HG02763 (cell line): ENCODE measurements around the gene KLHL13.
"Not testable (repeated sequence)": the region's sequence is repeated elsewhere in the genome, so short reads cannot be mapped to it uniquely, and the experiment has no call there.

Experiments
- ATAC-seq: cut with Tn5 transposase; IDR thresholded peaks from one replicate; pipeline ENCODE4 v1.9.1; 2021; ENCODE audit warnings: mild to moderate bottlenecking, moderate library complexity; ENCODE audit not compliant: unreplicated experiment

Gene KLHL13

GRCh38 chrX:117995378-117995777 is 121.2 kb downstream of the KLHL13 start:
- ATAC-seq, result no peak

DNA sequence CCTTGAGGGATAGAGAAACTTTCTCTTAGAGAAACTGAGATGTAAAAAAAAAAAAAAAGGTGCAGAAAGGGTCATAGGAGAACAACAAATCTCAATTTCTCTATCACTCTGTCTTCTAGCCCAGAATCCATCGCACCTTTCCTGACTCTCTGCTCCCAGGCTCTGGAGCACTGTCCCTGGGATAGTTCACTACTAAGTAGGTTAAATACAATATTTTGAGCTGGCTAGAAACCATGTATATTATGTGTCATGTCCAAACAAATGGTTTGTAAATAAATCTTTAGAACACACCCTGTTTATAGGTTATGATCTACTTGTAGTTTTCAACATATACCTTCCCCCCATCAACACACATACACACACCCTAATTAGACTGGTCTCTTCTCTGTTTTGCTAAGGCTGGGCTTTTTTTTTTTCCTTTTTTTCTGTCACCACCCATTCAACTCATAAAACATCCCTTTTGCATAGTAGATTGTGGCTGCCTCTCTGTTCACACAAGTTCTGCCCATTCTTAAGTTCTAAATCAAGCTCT is 124.4 kb downstream of the KLHL13 start:
- ATAC-seq, result no peak

DNA sequence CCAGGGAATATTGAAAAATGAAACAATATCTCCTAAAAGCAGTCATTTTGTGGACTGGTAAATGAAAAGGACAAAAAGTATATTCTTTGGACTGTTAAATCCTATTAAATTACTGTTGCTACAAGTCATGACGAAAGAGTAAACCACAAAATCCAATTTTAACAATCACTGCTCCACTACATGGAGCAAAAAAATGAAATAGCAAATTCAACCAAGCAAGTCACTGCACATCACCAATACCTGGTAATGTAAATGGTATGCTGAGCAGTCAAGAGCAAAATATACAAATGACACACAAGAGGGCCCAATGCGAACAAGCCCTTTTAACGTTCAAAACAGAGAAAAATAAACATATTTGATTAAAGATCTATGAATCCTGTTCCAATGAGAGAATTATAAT is 126.2 kb downstream of the KLHL13 start:
- ATAC-seq, result no peak

GRCh38 chrX:117989512-117989911 is 127.1 kb downstream of the KLHL13 start:
- ATAC-seq, result no peak

GRCh38 chrX:117987373-117987772 is 129.2 kb downstream of the KLHL13 start:
- no peak for ATAC-seq

DNA sequence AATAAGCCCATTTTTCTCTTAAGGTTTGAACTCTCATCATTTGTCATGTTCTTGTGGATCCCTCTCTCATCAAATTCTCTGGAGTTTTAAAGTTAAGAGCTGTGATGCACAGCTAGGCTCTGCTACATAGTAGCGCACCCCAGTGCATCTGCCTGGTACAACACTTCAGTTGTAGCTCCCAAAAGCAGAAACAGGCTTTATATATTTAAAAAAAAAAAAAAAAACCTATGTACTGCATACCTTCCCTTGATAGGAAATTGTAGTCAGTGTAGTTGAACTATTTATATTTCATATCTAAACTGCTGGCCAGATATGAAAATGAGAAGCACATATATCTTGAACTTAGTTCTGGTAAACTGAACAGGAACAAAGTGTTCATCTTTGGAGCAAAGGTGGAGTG is 131.4 kb downstream of the KLHL13 start:
- ATAC-seq, result no peak

DNA sequence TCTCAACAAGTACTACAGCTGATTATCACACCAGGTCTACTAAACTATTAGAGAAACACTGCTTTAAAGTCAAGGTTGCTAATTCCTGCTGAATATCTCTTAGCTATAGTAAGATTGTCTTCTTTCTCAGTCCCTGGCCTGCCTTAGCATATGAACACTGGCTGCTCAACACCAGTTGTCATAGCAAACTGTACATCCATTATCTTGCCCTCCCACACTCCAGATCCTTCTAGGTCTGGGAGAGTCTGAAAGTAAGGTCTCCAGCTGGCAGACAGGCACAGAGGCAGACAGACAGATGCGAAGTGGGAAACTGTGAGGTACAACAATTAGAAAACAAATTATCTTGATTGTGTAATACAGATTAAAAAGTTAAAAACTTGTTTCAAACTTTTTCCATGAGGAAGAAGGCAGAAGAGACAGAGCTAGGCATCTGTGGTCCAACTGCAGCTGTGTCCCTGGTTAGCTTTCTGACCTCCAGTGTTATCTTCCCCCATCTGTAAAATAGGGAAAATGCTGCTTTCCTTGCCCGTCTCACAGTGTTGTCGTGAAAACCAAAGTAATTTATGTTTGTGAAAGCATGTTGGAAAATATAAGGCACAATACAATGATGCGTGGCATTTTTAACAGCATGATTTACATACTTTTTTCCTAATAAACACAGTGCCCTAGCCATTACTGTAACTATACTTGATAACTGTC is 133.8 kb downstream of the KLHL13 start:
- no peak for ATAC-seq

GRCh38 chrX:117978402-117978801 is 138.2 kb downstream of the KLHL13 start:
- no peak for ATAC-seq

DNA sequence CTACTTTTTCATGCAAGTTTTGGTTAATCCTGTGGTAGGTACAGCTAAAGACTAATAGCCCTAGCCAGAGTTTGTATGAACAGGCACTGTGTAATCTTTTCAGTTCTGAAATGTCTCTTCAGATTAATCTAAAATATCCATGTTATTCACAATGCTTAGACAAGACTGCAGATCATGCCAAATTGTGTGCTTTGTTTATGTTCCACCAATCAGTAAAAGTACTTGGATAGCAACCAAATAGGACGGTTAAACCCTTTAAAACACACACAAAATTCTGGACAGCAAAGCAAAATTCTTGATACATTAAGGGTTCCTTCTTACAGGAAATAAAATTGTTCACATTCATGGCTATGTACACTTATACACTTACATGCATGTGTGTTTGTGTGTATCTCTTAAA is 139.1 kb downstream of the KLHL13 start:
- ATAC-seq, result no peak

DNA sequence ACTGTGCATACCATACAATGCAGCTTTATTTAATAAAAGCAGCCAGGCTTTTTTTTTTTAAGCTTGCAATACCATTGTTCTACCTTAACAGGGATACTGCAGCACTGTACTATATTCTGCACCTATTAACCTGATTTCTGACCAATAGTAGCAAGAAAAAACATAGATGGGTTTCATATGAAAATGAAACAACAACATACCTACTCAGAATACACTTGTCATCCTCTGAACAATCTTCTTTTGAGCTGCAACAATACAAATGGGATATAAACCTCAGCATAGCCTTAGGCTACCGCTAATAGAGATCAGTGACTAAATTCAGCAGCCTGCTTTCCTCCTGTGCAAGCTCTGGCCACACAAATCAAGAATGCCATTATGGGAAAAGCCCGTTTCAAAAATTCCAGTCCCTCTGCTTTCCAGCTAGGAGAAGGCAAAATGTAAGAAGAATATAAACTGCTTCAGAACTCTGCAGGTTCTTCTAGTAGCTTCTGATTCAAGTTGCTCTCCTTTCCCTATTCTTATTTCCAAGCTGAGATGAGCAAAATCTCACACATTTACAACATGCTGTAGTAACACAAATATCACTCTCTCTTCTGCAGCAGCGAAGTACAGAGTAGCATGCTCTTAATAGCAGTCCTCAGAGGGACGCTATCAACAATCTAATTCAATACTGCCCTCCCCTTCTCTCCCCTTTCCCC is 143.4 kb downstream of the KLHL13 start:
- no peak for ATAC-seq

- no peak for ATAC-seq
Observed at GRCh38 chrX:117972711-117973109, 143.9 kb downstream of the KLHL13 start.

DNA sequence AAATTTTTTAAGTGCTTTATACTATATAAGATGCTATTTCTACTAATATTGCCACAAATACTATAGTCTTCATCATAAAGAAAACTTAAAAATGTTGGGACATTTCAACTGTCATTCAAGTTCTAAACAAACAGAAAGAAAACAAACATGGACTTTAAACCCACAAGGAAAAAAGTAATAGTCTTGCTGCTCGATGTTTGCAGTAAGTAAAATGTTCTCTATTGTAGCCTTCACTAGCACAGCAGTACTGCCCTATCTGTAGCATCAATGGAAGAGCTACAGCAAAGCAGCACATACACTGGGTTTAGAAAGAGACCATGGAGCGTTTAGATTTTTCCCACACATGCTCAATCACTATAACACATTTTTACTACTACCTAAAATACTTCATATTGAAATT is 146.8 kb downstream of the KLHL13 start:
- no peak for ATAC-seq

- no peak for ATAC-seq
Observed at GRCh38 chrX:117969328-117969727, 147.3 kb downstream of the KLHL13 start.

DNA sequence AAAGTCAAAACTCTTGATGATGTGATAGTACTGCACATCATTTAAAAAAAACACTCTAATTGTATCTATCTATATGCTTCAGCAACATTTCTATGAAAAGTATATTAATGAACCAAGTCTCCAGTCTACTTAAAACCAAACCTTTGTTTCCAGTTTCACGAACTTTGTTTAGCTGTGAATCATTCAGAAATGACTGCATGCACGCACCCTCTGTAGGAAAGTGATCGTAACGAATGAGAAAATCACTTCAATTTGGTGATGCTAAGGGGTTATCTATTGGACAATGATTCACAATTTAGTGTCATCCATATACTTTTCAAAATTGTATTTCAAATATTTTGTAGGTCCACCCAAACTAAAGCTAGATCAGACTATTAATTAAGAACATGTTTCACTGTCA is 157.6 kb downstream of the KLHL13 start:
- ATAC-seq, result no peak

- ATAC-seq, result no peak
Observed at GRCh38 chrX:117957128-117957527, 159.5 kb downstream of the KLHL13 start.

DNA sequence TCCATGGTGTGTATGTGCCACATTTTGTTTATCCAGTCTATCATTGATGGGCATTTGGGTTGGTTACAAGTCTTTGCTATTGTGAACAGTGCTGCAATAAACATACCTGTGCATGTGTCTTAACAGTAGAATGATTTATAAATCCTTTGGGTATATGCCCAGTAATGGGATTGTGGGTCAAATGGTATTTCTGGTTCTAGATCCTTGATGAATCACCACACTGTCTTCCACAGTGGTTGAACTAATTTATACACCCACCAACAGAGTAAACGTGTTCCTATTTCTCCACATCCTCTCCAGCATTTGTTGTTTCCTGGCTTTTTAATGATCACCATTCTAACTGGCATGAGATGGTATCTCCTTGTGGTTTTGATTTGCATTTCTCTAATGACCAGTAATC is 177.3 kb downstream of the KLHL13 start:
- ATAC-seq, result not testable (repeated sequence)

- no peak for ATAC-seq
Observed at GRCh38 chrX:117936118-117936517, 180.5 kb downstream of the KLHL13 start.

DNA sequence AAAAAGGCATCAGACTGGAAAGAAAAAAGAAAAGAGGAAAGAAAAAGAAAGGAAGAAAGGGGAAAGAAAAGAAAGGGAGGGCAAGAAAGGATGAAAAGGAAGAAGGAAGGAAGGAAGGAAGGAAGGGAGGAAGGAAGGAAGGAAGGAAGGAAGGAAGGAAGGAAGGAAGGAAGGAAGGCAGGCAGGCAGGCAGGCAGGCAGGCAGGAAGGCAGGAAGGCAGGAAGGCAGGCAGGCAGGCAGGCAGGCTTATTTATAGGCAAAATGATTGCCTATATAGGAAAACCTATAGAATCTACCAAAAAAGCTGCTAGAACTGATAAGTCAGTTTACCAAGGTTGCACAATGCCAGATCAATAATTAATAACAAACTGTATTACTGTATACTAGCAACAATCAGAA is 186.5 kb downstream of the KLHL13 start:
- ATAC-seq, result not testable (repeated sequence)

GRCh38 chrX:117919755-117920154 is 196.9 kb downstream of the KLHL13 start:
- no peak for ATAC-seq

DNA sequence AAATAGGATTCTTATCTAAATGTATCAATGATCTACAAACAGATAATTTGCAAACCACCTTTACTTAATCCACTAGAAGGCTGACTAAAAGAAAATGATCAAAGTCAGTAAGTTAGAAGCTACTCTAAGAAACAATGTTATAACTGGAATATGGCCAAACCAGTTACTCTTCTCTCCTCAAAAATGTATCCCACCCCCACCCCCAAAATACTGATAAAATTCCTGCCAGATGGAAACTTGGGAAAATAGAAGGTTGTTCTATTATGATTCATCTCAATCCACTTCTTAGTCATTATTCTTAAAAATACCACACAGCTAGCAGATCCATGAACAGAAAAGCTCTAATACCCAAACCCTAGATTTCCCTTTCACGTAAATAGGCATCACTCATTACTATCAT is 206.4 kb downstream of the KLHL13 start:
- ATAC-seq, result no peak

GRCh38 chrX:117898226-117898625 is 218.4 kb downstream of the KLHL13 start:
- no peak for ATAC-seq

- ATAC-seq, result no peak
Observed at GRCh38 chrX:117895418-117895817, 221.2 kb downstream of the KLHL13 start.
